ENCODE data around the gene MACROD2.

Gene MACROD2

DNA sequence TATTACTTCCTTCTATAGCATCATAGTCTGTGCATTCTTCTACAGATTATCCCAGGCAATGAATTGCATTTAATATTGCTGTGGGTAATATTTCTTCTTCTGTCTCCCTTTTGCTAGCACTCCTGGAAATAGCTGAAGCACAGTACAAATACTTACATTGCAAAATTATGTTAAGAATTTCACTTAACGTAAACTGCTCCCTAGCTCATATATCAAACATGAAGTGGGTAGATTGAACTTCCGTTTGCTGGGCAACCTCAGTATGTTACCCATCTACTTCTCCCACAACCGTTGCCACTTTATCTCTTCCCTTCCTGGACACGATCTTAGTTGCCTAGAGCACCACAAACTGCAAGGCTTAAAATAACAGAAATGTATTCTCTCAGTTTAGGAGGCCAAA is 1614.6 kb downstream of the MACROD2 start:
- no peak overlapping the region for H3K27ac ChIP-seq
- DNase-seq (ENCODE audit: low spot score) = no peak
- POLR2A ChIA-PET (ENCODE audit: low non-redundant PET) = no interaction called here
- TF ChIP-seq, protein P1, sequence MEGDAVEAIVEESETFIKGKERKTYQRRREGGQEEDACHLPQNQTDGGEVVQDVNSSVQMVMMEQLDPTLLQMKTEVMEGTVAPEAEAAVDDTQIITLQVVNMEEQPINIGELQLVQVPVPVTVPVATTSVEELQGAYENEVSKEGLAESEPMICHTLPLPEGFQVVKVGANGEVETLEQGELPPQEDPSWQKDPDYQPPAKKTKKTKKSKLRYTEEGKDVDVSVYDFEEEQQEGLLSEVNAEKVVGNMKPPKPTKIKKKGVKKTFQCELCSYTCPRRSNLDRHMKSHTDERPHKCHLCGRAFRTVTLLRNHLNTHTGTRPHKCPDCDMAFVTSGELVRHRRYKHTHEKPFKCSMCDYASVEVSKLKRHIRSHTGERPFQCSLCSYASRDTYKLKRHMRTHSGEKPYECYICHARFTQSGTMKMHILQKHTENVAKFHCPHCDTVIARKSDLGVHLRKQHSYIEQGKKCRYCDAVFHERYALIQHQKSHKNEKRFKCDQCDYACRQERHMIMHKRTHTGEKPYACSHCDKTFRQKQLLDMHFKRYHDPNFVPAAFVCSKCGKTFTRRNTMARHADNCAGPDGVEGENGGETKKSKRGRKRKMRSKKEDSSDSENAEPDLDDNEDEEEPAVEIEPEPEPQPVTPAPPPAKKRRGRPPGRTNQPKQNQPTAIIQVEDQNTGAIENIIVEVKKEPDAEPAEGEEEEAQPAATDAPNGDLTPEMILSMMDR (conservative IDR thresholded peaks at IDR 0.05; ENCODE audit: low read depth) = no peak
- CTCF ChIA-PET = no interaction called here

DNA sequence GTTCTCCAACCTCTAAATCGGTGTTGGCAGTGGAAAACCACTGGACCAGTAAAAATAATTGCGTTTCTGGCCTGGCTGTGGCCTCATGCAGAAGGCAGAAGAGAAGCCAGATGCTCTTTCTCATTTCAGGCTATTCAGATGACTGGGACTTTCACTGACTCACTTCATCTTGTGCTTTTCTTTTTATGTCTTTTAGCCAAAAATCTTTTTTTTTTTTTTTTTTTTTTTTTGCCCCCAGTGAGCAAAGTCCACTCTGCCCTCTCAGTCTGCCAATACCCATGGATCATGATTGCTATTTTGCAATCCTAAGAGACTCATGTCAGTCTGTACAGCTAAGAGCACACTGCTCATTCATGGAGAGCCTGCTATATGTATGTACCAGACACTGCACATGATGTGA is 1615.5 kb downstream of the MACROD2 start:
- no peak overlapping the region for H3K27ac ChIP-seq
- ChIA-PET POLR2A (ENCODE audit: low non-redundant PET) (no interaction called here), CTCF (no interaction called here)
- no peak for DNase-seq (ENCODE audit: low spot score)
- TF ChIP-seq, protein P1 (conservative IDR thresholded peaks at IDR 0.05; ENCODE audit: low read depth) = no peak

DNA sequence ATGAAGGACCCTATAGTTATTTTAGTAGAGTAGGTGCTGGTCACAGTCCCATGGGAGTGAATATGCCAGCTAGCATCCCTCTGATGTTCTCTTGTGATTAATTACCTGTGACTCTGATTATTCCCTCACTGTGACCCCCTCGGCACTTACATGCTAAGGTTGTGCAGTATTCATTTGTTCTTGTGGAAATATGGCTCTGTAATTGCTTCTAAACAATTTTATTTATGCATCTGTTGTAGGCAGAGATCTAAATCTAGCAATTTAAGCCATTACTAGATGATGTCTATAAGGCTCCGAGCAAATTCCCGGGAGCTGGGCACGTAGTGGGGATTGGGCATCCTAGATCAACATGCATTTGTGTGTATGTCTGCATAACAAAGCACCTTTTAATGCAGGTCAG is 1616.2 kb downstream of the MACROD2 start:
- TF ChIP-seq, protein P1 (conservative IDR thresholded peaks at IDR 0.05; ENCODE audit: low read depth) = no peak
- ChIA-PET POLR2A (ENCODE audit: low non-redundant PET) (no interaction called here), CTCF (no interaction called here)
- no peak for DNase-seq (ENCODE audit: low spot score)
- no peak overlapping the region for H3K27ac ChIP-seq

DNA sequence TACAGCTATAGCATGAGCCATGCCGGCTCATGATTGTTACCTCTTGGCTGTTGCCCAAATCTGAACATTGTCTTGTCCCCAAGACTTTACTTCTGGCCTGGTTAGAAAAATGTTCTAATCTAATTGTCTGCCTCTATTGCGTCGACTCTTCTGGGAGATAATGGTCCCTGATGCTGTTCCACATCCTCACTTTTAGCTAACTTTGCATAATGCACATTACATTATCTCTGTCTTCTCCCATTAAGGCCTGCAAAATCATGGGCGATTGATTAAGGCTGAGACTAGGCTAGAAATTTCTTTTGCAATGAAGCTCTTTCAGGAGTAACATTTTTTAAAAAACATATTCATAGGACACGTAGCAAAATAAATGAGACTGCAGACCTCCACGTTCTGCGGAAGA is 1616.9 kb downstream of the MACROD2 start:
- TF ChIP-seq, protein P1 (conservative IDR thresholded peaks at IDR 0.05; ENCODE audit: low read depth) = no peak
- no peak overlapping the region for H3K27ac ChIP-seq
- CTCF ChIA-PET = no interaction called here
- DNase-seq (ENCODE audit: low spot score) = no peak
- POLR2A ChIA-PET (ENCODE audit: low non-redundant PET) = no interaction called here

DNA sequence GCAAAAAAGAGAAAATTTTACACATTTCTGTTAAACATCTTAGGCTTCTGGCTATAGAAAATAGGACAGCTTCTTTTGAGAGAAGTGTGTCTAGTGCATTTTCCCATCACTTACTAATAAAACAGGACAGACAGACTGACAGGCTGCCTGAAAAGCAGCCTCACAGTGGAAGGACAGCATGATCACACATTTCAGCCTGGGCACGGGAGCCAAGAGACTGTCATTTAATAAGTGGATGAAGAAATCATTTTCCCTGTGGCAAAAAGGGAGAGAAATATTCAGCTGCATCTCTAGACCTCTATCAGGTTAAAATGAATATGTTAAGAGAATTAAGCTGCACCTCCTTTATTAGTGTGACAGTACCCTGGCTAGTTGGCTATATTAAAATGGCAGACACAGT is 1617.5 kb downstream of the MACROD2 start:
- TF ChIP-seq, protein P1 (conservative IDR thresholded peaks at IDR 0.05; ENCODE audit: low read depth) = no peak
- no peak for DNase-seq (ENCODE audit: low spot score)
- ChIA-PET POLR2A (ENCODE audit: low non-redundant PET) (no interaction called here), CTCF (no interaction called here)
- H3K27ac ChIP-seq = no peak overlapping the region

DNA sequence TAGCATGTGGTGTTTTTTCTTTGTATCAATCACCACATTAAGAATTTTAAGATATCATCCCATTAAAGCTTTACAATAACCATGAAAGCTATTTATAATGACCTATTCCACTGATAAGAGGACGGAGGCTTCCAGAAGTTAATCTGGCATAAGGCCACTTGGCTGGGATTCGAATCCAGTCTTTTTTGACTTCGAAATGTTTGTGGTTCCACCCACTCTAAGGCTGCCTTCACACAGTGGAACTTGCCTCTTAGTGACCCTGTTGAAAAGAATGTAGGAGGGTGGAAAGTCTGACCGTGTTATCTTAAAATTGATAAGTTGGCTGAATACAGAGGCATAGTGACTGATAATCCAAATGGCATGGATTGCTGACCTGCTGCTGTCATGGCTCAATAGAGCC is 1618.2 kb downstream of the MACROD2 start:
- POLR2A ChIA-PET (ENCODE audit: low non-redundant PET) = no interaction called here
- CTCF ChIA-PET = no interaction called here

More for the DNA sequence above, 1618.2 kb downstream of the MACROD2 start:
- no peak for DNase-seq (ENCODE audit: low spot score)
- H3K27ac ChIP-seq = no peak overlapping the region
- TF ChIP-seq, protein P1 (conservative IDR thresholded peaks at IDR 0.05; ENCODE audit: low read depth) = no peak
